Transverse colon (tissue), 4 donors: ENCODE data around the gene PVALB.

ENCODE experiments used
- CTCF ChIP-seq, 5 experiments: fragments of 200-600 bp in 3 of 5; fragments of 450-650 bp in 2 of 5; sonication (generic) in 3 of 5; IDR thresholded peaks; 1 replicate in 2 of 5; 2 replicates in 3 of 5; pipeline ENCODE4 v1.5.1; 2016 to 2017; ENCODE audit warnings: antibody characterized with exemption in 5 of 5, inconsistent platforms in 3 of 5, mild to moderate bottlenecking in 2 of 5, moderate library complexity in 1 of 5
- EP300 ChIP-seq: sonication (generic); formaldehyde crosslinking; IDR thresholded peaks from one replicate; pipeline ENCODE4 v1.6.1; 2017; ENCODE audit warnings: antibody characterized with exemption, low read depth
- POLR2A ChIP-seq: fragments of 450-650 bp; IDR thresholded peaks from one replicate; pipeline ENCODE4 v1.6.1; 2016; ENCODE audit warnings: antibody characterized with exemption, mild to moderate bottlenecking, moderate library complexity
- POLR2AphosphoS5 ChIP-seq, 3 donors: sonication (generic); formaldehyde crosslinking; IDR thresholded peaks; one replicate each; pipeline ENCODE4 v1.6.1; 2016; ENCODE audit warnings: antibody characterized with exemption in 3 of 3

- TF ChIP-seq POLR2AphosphoS5 (IDR thresholded peaks at IDR 0.05) (no peak), CTCF (IDR thresholded peaks at IDR 0.05) (no peak), POLR2A (no peak), EP300 (no peak)
These were observed 9.4 kb upstream of the PVALB start for GRCh38 chr22:36826262-36826661.
